Astrocyte of the cerebellum (primary cell): ENCODE results near the gene SLC17A6.

Source experiments
- DNase-seq: peaks from one replicate; pipeline ENCODE4 v3.0.0-alpha.2; 2011; ENCODE audit warnings: low read depth
- H3K4me3 ChIP-seq: 2 replicates; pipeline ENCODE4 v1.5.1; 2011; ENCODE audit warnings: mild to moderate bottlenecking, low read depth, low read length, moderate library complexity
- CTCF ChIP-seq: IDR thresholded peaks from 2 replicates; pipeline ENCODE4 v1.5.1; 2012; ENCODE audit warnings: low read length, low read depth, moderate library complexity, mild to moderate bottlenecking; ENCODE audit errors: missing control alignments
- in situ Hi-C: cut with HindIII; loops from 2 replicates; pipeline ENCODE4 v1.10.0; 2017; ENCODE audit warnings: low sequenced_read_pairs

SLC17A6 gene

GRCh38 chr11:22337596-22338485 lies at the start of gene SLC17A6:
SLC17A6 (plus strand) TSS chr11:22338381; CDS start chr11:22338534, 153 bp downstream.
- no peak within 1 kb of the TSS for H3K4me3 ChIP-seq
- in situ Hi-C loops: no loop called here
- peak; percentile 13 for DNase-seq
- no peak for TF ChIP-seq CTCF

- no peak for TF ChIP-seq CTCF
- no peak overlapping the region for H3K4me3 ChIP-seq
- in situ Hi-C loops: no loop called here
- no peak for DNase-seq
Measured at GRCh38 chr11:22302368-22302767, 35.8 kb upstream of the SLC17A6 start.

GRCh38 chr11:22304337-22304961 lies 33.7 kb upstream of the SLC17A6 start:
- in situ Hi-C loops: no loop called here
- peak; percentile 4 for DNase-seq
- TF ChIP-seq CTCF: peak; percentile 43
- no peak overlapping the region for H3K4me3 ChIP-seq

- in situ Hi-C loops: no loop called here
- no peak for TF ChIP-seq CTCF
- no peak for DNase-seq
- H3K4me3 ChIP-seq: no peak overlapping the region
Measured at GRCh38 chr11:22317656-22318055, 20.5 kb upstream of the SLC17A6 start.

GRCh38 chr11:22331771-22332170 lies 6.4 kb upstream of the SLC17A6 start:
- in situ Hi-C loops: no loop called here
- no peak for DNase-seq
- no peak for TF ChIP-seq CTCF
- H3K4me3 ChIP-seq: no peak overlapping the region

- in situ Hi-C loops: no loop called here
- H3K4me3 ChIP-seq: no peak overlapping the region
- DNase-seq: no peak
- no peak for TF ChIP-seq CTCF
Measured at GRCh38 chr11:22336587-22336986, 1.6 kb upstream of the SLC17A6 start.
